ENCODE results near the gene ANO2.

The ANO2 gene

DNA sequence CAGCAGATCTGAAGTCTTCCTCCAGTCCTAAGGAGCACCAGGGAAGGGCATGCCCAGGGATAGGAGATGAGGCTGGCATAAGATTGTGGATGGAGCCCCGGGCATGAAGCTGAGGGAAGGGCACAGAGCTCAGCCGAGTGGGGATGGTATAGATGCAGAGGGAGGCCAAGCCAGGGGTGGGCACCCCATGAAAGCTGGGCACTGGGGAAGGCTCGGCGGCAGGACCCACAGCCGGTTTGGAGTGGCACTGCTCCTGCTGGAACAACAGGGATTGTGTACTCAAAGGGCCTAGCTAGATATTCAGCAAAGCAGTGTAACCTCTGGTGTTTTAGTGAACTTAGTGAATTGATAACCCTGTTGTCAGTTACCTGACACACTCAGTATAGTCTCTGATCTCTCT is 396.0 kb downstream of the ANO2 start (continued):
- TF ChIP-seq TOX (CRISPR knock-in tag; IDR thresholded peaks at IDR 0.05; ENCODE audit: borderline replicate concordance) = no peak
- TF ChIP-seq, protein P1, sequence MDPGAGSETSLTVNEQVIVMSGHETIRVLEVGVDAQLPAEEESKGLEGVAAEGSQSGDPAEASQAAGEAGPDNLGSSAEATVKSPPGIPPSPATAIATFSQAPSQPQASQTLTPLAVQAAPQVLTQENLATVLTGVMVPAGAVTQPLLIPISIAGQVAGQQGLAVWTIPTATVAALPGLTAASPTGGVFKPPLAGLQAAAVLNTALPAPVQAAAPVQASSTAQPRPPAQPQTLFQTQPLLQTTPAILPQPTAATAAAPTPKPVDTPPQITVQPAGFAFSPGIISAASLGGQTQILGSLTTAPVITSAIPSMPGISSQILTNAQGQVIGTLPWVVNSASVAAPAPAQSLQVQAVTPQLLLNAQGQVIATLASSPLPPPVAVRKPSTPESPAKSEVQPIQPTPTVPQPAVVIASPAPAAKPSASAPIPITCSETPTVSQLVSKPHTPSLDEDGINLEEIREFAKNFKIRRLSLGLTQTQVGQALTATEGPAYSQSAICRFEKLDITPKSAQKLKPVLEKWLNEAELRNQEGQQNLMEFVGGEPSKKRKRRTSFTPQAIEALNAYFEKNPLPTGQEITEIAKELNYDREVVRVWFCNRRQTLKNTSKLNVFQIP (CRISPR knock-in tag; IDR thresholded peaks at IDR 0.05; ENCODE audit: borderline replicate concordance, low read depth) = no peak
- TF ChIP-seq SNAI2 (CRISPR knock-in tag; IDR thresholded peaks at IDR 0.05) = no peak

DNA sequence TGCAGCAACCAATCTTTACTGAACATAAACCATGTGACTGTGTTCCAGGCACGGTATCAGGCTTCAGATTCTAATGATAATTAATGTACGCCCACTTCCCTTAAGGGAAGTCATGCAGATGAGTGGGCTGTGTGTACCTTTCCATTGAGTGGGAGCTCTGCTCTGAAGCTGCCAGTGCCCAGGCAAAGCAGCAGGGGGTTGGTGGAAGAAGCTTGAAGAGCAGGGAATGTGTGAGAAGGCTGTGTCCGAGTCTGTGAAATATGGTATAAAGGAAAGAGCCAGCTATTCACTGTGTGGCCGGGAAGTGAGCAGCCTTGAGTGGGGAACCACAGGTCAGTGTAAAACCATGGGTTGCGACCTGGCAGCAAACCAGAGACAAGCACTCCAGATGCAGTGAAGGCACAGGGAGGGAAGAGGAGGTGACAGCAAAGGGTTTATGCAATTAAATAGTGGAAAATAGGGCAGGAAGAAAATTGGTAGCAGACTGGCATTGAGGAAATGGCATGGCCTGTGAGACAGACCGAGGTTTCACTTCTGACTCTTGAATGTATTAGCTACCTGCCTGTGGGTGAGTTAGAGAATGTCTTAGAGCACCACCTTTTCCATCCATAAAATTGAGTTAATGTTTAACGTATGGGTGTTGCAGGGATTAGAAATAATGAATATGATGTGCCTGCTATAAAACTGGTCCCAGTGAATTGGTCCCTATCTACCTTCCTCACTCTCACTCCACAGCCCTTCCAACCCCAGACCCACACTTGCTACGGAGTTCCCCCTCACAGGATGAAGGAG is 396.7 kb downstream of the ANO2 start:
- TF ChIP-seq ZC3H10 (CRISPR knock-in tag; IDR thresholded peaks at IDR 0.05) = no peak
- TF ChIP-seq TCF4 (CRISPR knock-in tag; IDR thresholded peaks at IDR 0.05; ENCODE audit: borderline replicate concordance) = no peak
- TF ChIP-seq ESRRG (CRISPR knock-in tag; IDR thresholded peaks at IDR 0.05) = no peak
- TF ChIP-seq TOX (CRISPR knock-in tag; IDR thresholded peaks at IDR 0.05; ENCODE audit: borderline replicate concordance) = no peak
- TF ChIP-seq, protein P2, sequence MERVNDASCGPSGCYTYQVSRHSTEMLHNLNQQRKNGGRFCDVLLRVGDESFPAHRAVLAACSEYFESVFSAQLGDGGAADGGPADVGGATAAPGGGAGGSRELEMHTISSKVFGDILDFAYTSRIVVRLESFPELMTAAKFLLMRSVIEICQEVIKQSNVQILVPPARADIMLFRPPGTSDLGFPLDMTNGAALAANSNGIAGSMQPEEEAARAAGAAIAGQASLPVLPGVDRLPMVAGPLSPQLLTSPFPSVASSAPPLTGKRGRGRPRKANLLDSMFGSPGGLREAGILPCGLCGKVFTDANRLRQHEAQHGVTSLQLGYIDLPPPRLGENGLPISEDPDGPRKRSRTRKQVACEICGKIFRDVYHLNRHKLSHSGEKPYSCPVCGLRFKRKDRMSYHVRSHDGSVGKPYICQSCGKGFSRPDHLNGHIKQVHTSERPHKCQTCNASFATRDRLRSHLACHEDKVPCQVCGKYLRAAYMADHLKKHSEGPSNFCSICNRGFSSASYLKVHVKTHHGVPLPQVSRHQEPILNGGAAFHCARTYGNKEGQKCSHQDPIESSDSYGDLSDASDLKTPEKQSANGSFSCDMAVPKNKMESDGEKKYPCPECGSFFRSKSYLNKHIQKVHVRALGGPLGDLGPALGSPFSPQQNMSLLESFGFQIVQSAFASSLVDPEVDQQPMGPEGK (CRISPR knock-in tag; IDR thresholded peaks at IDR 0.05; ENCODE audit: borderline replicate concordance) = no peak
- no peak for TF ChIP-seq RARB (CRISPR knock-in tag; IDR thresholded peaks at IDR 0.05)
- TF ChIP-seq ARNTL (CRISPR knock-in tag; IDR thresholded peaks at IDR 0.05; ENCODE audit: borderline replicate concordance, low read depth) = no peak
- TF ChIP-seq ZFP3 (CRISPR knock-in tag; IDR thresholded peaks at IDR 0.05) = no peak
- no peak for TF ChIP-seq CSDC2 (CRISPR knock-in tag; IDR thresholded peaks at IDR 0.05)
- no peak for TF ChIP-seq ISL1 (CRISPR knock-in tag; IDR thresholded peaks at IDR 0.05)
- TF ChIP-seq, protein P1 (CRISPR knock-in tag; IDR thresholded peaks at IDR 0.05; ENCODE audit: borderline replicate concordance, low read depth) = no peak
- TF ChIP-seq, protein P3, sequence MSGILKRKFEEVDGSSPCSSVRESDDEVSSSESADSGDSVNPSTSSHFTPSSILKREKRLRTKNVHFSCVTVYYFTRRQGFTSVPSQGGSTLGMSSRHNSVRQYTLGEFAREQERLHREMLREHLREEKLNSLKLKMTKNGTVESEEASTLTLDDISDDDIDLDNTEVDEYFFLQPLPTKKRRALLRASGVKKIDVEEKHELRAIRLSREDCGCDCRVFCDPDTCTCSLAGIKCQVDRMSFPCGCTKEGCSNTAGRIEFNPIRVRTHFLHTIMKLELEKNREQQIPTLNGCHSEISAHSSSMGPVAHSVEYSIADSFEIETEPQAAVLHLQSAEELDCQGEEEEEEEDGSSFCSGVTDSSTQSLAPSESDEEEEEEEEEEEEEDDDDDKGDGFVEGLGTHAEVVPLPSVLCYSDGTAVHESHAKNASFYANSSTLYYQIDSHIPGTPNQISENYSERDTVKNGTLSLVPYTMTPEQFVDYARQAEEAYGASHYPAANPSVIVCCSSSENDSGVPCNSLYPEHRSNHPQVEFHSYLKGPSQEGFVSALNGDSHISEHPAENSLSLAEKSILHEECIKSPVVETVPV (CRISPR knock-in tag; IDR thresholded peaks at IDR 0.05) = no peak
- TF ChIP-seq ZNF8 (CRISPR knock-in tag; IDR thresholded peaks at IDR 0.05) = no peak
- ATAC-seq = no peak

DNA sequence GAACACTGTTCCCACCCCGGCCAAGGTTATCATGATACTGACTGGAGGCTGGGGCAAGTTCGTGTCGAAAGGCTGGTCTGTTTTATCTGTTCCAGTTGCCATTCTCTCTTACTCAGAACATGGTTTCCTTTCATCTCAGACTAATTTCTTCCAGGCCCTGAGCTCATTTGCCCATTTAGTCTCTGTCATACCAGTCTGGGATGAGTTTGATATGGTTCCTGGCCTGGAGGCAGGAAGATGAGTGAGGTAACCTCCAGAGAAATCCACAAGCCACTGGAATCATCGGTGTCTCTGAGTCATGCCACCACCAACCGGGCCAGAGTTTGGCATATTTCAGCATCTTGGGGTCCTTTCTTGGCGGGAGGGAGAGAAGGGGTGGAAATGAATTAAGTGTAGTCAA is 398.4 kb downstream of the ANO2 start:
- TF ChIP-seq, protein P4, sequence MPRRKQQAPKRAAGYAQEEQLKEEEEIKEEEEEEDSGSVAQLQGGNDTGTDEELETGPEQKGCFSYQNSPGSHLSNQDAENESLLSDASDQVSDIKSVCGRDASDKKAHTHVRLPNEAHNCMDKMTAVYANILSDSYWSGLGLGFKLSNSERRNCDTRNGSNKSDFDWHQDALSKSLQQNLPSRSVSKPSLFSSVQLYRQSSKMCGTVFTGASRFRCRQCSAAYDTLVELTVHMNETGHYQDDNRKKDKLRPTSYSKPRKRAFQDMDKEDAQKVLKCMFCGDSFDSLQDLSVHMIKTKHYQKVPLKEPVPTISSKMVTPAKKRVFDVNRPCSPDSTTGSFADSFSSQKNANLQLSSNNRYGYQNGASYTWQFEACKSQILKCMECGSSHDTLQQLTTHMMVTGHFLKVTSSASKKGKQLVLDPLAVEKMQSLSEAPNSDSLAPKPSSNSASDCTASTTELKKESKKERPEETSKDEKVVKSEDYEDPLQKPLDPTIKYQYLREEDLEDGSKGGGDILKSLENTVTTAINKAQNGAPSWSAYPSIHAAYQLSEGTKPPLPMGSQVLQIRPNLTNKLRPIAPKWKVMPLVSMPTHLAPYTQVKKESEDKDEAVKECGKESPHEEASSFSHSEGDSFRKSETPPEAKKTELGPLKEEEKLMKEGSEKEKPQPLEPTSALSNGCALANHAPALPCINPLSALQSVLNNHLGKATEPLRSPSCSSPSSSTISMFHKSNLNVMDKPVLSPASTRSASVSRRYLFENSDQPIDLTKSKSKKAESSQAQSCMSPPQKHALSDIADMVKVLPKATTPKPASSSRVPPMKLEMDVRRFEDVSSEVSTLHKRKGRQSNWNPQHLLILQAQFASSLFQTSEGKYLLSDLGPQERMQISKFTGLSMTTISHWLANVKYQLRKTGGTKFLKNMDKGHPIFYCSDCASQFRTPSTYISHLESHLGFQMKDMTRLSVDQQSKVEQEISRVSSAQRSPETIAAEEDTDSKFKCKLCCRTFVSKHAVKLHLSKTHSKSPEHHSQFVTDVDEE (CRISPR knock-in tag; IDR thresholded peaks at IDR 0.05) = no peak
- TF ChIP-seq ISL1 (CRISPR knock-in tag; IDR thresholded peaks at IDR 0.05) (no peak), CSDC2 (CRISPR knock-in tag; IDR thresholded peaks at IDR 0.05) (no peak), PPARA (CRISPR knock-in tag; IDR thresholded peaks at IDR 0.05; ENCODE audit: borderline replicate concordance) (no peak), ESRRG (CRISPR knock-in tag; IDR thresholded peaks at IDR 0.05) (no peak), ZFP3 (CRISPR knock-in tag; IDR thresholded peaks at IDR 0.05) (no peak), ZFP30 (CRISPR knock-in tag; IDR thresholded peaks at IDR 0.05) (no peak)
- TF ChIP-seq, protein P5, sequence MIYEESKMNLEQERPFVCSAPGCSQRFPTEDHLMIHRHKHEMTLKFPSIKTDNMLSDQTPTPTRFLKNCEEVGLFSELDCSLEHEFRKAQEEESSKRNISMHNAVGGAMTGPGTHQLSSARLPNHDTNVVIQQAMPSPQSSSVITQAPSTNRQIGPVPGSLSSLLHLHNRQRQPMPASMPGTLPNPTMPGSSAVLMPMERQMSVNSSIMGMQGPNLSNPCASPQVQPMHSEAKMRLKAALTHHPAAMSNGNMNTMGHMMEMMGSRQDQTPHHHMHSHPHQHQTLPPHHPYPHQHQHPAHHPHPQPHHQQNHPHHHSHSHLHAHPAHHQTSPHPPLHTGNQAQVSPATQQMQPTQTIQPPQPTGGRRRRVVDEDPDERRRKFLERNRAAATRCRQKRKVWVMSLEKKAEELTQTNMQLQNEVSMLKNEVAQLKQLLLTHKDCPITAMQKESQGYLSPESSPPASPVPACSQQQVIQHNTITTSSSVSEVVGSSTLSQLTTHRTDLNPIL (CRISPR knock-in tag; IDR thresholded peaks at IDR 0.05; ENCODE audit: low read depth) = no peak
- no peak for ATAC-seq

Measured in SK-N-SH treated with all-trans-retinoic acid at 6 μM for 48 hours (cell line).